ENCODE measurements around the gene PRKAG2.

The PRKAG2 gene

DNA sequence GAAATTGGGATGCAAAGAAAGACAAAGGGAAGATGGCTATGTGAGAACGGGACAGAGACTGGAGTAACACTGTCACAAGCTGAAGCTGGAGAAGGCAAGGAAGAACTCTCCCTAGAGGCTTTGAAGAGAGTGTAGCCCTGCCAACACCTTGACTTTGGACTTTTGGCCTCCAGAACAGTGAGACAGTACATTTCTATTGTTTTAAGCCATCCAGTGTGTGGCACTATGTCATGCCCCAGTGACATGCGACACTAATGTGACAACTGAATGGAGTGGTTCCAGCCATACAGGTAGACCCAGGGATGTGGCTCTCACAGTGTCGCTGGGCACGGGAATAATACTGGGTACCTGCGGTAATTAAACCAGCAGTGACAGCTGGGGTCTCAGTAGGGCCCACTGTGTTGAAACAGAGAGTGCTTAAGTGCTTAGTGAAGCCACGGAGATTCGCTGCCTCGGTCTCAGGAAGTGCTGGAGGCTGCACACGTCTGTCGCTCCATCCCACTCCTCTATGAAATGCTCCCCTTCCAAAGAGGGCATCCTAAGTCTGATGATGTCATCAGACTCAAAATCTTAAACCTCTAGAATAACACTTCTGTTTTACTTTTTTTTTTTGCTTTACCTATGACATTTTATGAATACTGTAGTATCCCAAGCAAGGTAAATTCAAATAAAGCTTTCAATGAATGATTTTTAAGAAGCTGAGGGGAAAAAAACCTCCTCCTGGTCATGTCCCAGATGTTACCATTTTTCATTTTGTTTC lies 202.6 kb downstream of the PRKAG2 start:
- Histone ChIP-seq H3K4me1 (peaks cover 8 to 38% (median 27%) of the 10 kb centered on the region in 10 experiments), H3K4me3 (no peak overlapping the region), H3K4me2 (no peak overlapping the region), H3K36me3 (peaks cover 0 to 4% (median 0%) of the 10 kb centered on the region in 11 experiments; a peak in 1 of 22 replicates), H3K27ac (no peak overlapping the region), H4K20me1 (no peaks in the 10 kb centered on the region; a peak in 2 of 22 replicates), H3K9ac (no peak overlapping the region), H3K9me3 (replicated peaks in 1 of 11) (no peaks in the 10 kb centered on the region), H3K27me3 (no peaks in the 10 kb centered on the region)
- no peak for TF ChIP-seq Cebpa-rat (IDR thresholded peaks at IDR 0.05)

DNA sequence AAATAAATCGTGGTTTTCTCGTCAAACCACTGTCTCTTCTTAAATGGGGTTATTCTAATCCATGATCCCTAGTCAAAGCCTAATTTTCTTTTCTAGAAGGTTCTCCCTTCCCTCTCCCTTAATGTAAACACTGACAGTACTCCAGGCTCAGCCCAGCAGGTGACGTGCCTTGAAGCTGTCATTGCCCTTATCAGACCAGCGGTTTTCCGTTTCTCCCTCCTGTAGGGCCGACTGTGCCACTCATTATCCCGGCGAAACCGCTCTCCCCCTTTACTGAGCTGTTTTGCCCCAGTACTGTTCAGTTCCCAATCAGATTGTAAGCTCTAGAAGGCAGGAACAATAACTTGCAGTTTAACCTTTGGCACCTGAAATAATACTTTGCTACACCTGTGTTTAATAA lies 203.7 kb downstream of the PRKAG2 start:
- Histone ChIP-seq H3K9me3 (replicated peaks in 1 of 11) (no peaks in the 10 kb centered on the region), H3K4me2 (no peak overlapping the region), H3K4me3 (no peak overlapping the region), H3K4me1 (peaks cover 0 to 27% (median 16%) of the 10 kb centered on the region in 10 experiments; a peak in 15 of 20 replicates), H3K27me3 (no peaks in the 10 kb centered on the region), H3K36me3 (peaks cover 0 to 4% (median 0%) of the 10 kb centered on the region in 11 experiments; a peak in 1 of 22 replicates), H3K27ac (no peak overlapping the region), H4K20me1 (no peaks in the 10 kb centered on the region; a peak in 1 of 22 replicates), H3K9ac (no peak overlapping the region)
- TF ChIP-seq Cebpa-rat (IDR thresholded peaks at IDR 0.05) = no peak

DNA sequence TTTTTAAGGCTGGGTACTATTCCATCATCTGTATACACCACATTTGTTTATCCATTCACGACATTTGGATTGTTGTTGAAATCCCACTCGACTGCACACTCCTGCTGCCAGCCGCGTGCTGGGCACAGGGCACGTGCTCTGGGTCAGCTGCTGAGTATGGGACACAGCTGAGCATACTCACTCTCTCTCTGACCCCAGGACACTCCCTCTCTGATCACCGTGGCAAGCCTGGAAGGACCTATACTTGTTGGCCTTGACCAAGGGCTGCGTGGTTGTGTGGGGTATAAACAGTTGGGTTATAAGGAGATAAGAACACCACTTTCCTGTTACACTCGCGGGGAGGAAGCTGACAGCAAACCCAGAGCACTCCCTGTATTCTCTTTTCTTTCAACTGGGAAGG lies 204.2 kb downstream of the PRKAG2 start:
- Histone ChIP-seq H3K36me3 (peaks cover 0 to 4% (median 0%) of the 10 kb centered on the region in 11 experiments; a peak in 1 of 22 replicates), H3K27ac (no peak overlapping the region), H3K27me3 (no peaks in the 10 kb centered on the region), H3K4me2 (no peak overlapping the region), H3K4me1 (peaks cover 0 to 24% (median 13%) of the 10 kb centered on the region in 10 experiments; a peak in 15 of 20 replicates), H3K4me3 (no peak overlapping the region), H4K20me1 (no peaks in the 10 kb centered on the region; a peak in 1 of 22 replicates), H3K9me3 (replicated peaks in 1 of 11) (no peaks in the 10 kb centered on the region), H3K9ac (no peak overlapping the region)
- TF ChIP-seq Cebpa-rat (IDR thresholded peaks at IDR 0.05) = no peak

- no peak for TF ChIP-seq Cebpa-rat (IDR thresholded peaks at IDR 0.05)
- no peaks in the 10 kb centered on the region for H4K20me1 ChIP-seq
- H3K9me3 ChIP-seq (replicated peaks in 1 of 11) = peaks cover 0 to 7% (median 3%) of the 10 kb centered on the region in 11 experiments; a peak in 14 of 22 replicates
- peaks cover 0 to 4% (median 0%) of the 10 kb centered on the region in 11 experiments; a peak in 1 of 22 replicates for H3K36me3 ChIP-seq
- no peaks in the 10 kb centered on the region for H3K27me3 ChIP-seq
- H3K4me3 ChIP-seq = no peak overlapping the region
- peaks cover 0 to 22% (median 14%) of the 10 kb centered on the region in 10 experiments; a peak in 14 of 20 replicates for H3K4me1 ChIP-seq
- no peak overlapping the region for H3K27ac ChIP-seq
- H3K9ac ChIP-seq = no peak overlapping the region
- no peak overlapping the region for H3K4me2 ChIP-seq
Observed at GRCh38 chr7:151671514-151671913, 205.4 kb downstream of the PRKAG2 start.

DNA sequence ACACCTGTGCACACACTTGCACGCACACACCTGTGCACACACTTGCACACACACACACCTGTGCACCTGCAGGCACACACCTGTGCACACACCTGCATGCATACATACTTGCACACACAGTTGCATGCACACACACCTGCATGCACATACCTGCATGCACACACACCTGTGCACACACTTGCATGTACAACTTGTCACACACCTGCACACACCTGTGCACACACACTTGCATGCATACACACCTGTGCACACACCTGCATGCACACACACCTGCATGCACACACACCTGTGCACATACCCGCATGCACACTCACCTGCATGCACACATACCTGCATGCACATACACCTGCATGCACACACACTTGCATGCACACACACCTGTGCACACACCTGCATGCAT lies 207.2 kb downstream of the PRKAG2 start:
- Histone ChIP-seq H3K27ac (no peak overlapping the region), H4K20me1 (no peaks in the 10 kb centered on the region), H3K36me3 (peaks cover 0 to 4% (median 0%) of the 10 kb centered on the region in 11 experiments; a peak in 1 of 22 replicates), H3K9ac (no peak overlapping the region), H3K27me3 (no peaks in the 10 kb centered on the region), H3K4me1 (peaks cover 0 to 21% (median 13%) of the 10 kb centered on the region in 10 experiments; a peak in 14 of 20 replicates), H3K4me3 (no peak overlapping the region), H3K4me2 (no peak overlapping the region), H3K9me3 (replicated peaks in 1 of 11) (peaks cover 3 to 14% (median 9%) of the 10 kb centered on the region in 11 experiments; a peak in 15 of 22 replicates)
- no peak for TF ChIP-seq Cebpa-rat (IDR thresholded peaks at IDR 0.05)

GRCh38 chr7:151666886-151667285 lies 210.0 kb downstream of the PRKAG2 start:
- Histone ChIP-seq H3K4me3 (no peak overlapping the region), H3K4me1 (peaks cover 0 to 17% (median 13%) of the 10 kb centered on the region in 10 experiments; a peak in 14 of 20 replicates), H4K20me1 (no peaks in the 10 kb centered on the region), H3K27ac (no peak overlapping the region), H3K9ac (no peak overlapping the region), H3K27me3 (no peaks in the 10 kb centered on the region), H3K9me3 (replicated peaks in 1 of 11) (peaks cover 3 to 14% (median 9%) of the 10 kb centered on the region in 11 experiments; a peak in 15 of 22 replicates), H3K36me3 (no peaks in the 10 kb centered on the region; a peak in 1 of 22 replicates), H3K4me2 (peak overlapping the region in 8 of 11 experiments; percentile 15 to 55 (median 30); a peak in 14 of 22 replicates)
- no peak for TF ChIP-seq Cebpa-rat (IDR thresholded peaks at IDR 0.05)

DNA sequence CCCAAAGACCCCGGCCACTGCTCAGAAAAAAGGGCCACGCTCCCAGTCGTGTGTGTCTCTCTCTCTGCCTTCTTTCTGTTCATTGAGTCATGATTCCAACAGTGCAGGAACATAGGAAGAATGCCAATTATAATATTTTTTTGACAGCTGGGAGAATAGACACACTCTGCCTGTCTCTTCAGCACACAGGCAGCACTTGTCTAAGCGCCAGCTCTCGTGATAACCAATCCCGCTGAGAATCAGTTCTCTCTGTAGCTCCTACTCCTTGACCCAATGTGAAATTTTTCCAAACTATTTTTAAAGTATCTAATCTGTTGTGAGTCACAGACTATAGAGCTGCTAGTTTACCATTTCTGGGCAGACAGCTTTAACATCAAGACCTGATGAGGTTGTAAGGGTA lies 211.5 kb downstream of the PRKAG2 start:
- Histone ChIP-seq H3K4me2 (no peak overlapping the region), H3K9me3 (replicated peaks in 1 of 11) (peaks cover 3 to 14% (median 9%) of the 10 kb centered on the region in 11 experiments; a peak in 15 of 22 replicates), H3K9ac (no peak overlapping the region), H3K4me3 (no peak overlapping the region), H3K27me3 (no peaks in the 10 kb centered on the region), H4K20me1 (no peaks in the 10 kb centered on the region), H3K27ac (no peak overlapping the region), H3K36me3 (no peaks in the 10 kb centered on the region; a peak in 1 of 22 replicates), H3K4me1 (peaks cover 0 to 14% (median 13%) of the 10 kb centered on the region in 10 experiments; a peak in 14 of 20 replicates)
- TF ChIP-seq Cebpa-rat (IDR thresholded peaks at IDR 0.05) = no peak

DNA sequence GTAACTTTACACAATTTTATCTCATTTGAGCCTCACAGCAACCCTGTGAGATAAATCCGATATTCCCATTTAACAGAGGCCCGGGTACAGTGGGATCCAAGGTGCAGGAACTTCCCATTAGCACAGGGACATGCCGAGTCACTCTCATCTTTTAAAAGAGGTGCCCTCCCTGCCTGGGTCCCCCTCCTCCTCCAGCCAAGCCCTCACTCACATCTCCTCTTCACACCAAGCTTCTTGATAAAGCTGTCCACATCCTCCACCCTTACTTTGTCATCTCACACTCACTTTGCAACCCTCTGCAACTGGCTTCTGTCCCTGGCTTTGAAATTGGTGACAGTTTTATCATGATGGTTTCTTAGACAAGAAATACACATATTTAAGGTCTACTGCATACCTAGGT lies 212.6 kb downstream of the PRKAG2 start:
- H3K4me2 ChIP-seq = no peak overlapping the region
- H3K4me1 ChIP-seq = peaks cover 0 to 14% (median 13%) of the 10 kb centered on the region in 10 experiments; a peak in 14 of 20 replicates
- H3K4me3 ChIP-seq = no peak overlapping the region
- H3K27ac ChIP-seq = no peak overlapping the region
- H3K36me3 ChIP-seq = no peaks in the 10 kb centered on the region; a peak in 1 of 22 replicates
- H3K9me3 ChIP-seq (replicated peaks in 1 of 11) = peaks cover 3 to 14% (median 9%) of the 10 kb centered on the region in 11 experiments; a peak in 15 of 22 replicates
- H4K20me1 ChIP-seq = no peaks in the 10 kb centered on the region
- TF ChIP-seq Cebpa-rat (IDR thresholded peaks at IDR 0.05) = no peak
- no peak overlapping the region for H3K9ac ChIP-seq
- no peaks in the 10 kb centered on the region for H3K27me3 ChIP-seq

GRCh38 chr7:151663382-151664100 lies 213.4 kb downstream of the PRKAG2 start:
- Histone ChIP-seq H3K4me2 (no peak overlapping the region), H4K20me1 (no peaks in the 10 kb centered on the region), H3K9me3 (replicated peaks in 1 of 11) (peaks cover 3 to 14% (median 9%) of the 10 kb centered on the region in 11 experiments; a peak in 15 of 22 replicates), H3K27ac (no peak overlapping the region), H3K4me1 (peaks cover 0 to 14% (median 13%) of the 10 kb centered on the region in 10 experiments; a peak in 14 of 20 replicates), H3K9ac (no peak overlapping the region), H3K36me3 (no peaks in the 10 kb centered on the region; a peak in 1 of 22 replicates), H3K4me3 (no peak overlapping the region), H3K27me3 (no peaks in the 10 kb centered on the region)
- no peak for TF ChIP-seq Cebpa-rat (IDR thresholded peaks at IDR 0.05)

Data from BLaER1 treated with 17β-estradiol and CSF1 and Interleukin-3, amounts not matched to agents 10 nM and 100 nM (cell line).